GM19452 (cell line): ENCODE data around the gene KRT75.

ENCODE experiments used
- ATAC-seq: cut with Tn5 transposase; IDR thresholded peaks from one replicate; pipeline ENCODE4 v1.9.1; 2021; ENCODE audit not compliant: unreplicated experiment

KRT75 gene

DNA sequence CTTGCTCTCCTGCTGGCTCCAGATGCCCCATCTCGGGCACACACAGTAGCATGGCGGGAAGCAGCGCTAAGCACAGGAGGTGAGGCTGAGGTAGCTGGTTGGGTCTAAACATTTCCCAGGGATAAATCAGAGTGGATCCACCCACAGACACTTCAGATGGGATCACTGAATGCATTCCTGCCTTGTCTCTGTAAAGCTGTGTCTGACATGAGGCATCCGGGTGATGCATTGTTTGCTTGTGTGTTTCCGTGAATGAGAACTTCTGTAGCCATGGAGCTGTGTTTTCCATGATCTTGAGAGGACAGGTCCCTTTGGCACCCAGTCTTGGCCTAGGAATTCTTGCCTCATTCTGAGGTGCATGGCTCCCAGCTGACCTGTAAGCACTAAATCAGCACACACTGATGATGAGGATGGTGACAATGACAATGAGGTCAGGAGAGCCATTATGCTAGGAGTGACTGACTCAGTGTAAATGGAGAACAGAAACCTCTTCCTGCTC, 6.7 kb upstream of the KRT75 start:
- ATAC-seq: no peak

DNA sequence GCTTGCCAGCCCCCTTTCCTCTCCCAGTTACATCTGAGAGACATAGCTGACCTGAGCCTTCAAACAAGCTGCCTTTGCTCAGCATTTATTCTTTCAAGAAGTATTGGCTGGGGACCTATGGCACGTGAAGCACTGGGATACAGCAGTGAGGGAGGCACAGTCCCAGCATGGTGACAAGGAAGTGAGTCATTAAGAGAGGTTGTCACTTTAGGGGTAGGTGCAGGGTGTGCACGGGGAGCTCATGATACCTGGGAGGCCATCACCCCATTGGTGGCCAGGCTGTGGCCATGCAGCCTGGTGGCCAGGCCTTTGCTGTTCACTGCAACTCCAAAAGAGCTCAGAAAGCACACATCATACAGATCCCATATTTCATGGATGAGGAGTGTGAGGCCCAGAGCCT, 5.7 kb upstream of the KRT75 start:
- ATAC-seq: no peak

DNA sequence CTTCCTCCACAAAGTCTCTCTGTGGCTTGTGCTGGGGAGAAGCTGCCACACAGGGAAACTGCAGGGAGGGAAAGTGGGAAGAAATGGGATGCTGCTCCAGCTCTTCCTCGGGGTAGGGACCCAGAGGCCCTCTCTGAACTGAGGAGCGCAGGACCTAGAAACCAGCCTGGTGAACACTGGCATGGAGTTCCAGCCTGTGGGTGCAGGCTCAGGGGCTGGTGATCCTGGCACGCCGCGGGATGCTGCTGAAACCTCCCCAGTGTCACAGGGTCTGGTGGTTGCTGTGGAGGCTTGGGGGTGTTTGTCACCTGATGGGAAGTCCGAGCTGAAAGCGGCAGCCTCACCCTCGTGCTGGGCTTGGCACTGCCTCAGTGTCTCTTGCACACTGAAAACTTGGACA, 5.2 kb upstream of the KRT75 start:
- no peak for ATAC-seq

DNA sequence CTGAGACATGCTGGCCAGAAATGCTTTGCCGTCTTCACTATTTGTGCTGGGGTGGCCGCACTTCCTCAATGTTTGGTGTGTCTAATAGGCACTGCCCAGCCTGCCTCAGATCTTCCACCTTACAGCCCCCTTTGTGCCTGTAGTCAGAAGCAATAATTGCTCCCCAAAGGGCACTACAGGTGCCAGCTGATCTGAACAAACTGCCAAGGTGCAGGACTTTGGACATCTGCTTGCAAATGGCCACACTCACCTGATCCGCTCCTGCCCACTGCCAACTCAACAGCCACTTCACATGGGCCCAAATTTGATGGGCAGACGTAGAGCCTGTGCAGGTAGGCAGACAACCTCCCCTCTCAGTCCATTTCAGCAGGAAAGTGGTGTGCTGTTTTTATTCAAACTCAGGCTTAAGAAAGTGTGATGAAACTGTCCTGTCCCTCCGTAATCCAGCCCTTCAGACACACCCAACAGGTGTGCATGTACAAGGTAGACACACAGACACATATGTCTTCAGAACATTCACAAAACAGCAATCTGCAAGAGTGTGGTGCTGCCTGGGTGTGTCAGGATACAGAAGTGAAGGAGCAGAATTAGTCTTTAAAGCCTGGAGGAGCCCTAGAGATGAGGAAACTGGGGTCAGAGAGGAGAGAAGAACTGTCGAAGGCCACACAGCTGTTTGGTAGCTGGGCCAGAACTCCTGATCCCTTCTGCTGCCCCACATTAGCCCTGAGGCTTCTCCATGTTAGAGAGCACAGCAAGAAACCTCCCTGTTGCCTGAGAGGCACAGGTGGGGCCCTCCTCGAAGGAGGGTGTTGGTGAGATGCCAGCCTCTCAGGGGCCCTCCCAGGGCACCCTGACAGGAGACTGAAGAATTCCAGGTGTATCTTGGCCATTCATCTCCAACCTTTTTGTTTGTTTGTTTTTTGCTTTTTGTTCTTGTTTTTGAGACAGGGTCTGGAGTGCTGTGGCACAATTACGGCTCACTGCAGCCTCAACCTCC, 4.4 kb upstream of the KRT75 start:
- ATAC-seq: no peak

- no peak for ATAC-seq
Observed at GRCh38 chr12:52437508-52437907, 3.3 kb upstream of the KRT75 start.

DNA sequence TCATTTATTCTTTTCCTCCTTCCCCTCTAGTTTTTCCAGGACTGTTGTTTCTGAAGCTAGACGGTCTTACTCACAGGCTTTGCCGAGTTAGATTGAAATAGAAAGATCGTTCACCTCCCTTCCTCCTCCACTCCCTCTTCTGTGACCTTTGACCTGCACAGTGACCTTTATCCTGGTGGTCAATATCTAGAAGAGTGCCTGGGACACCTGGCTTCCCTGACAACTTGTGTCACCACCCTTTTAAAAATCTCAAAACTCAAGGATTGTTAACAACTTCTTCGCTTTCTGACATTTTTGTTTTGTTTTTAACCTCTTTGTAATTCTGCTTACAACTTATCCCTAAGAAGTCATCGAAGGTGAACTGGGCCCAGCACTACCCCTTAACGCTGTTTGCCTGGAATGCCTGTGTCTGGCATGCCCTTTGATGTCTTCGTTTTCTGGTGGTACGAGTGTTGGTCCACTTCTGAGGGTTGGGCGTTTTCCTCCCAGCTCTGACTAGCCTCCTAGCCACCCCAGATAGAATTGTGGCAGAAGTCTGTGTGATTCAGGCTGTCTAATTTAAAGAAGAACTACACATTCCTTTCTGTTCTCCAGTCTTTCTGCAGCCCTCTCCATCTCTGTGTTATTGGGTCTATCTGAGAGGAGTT, 2.8 kb upstream of the KRT75 start:
- no peak for ATAC-seq

DNA sequence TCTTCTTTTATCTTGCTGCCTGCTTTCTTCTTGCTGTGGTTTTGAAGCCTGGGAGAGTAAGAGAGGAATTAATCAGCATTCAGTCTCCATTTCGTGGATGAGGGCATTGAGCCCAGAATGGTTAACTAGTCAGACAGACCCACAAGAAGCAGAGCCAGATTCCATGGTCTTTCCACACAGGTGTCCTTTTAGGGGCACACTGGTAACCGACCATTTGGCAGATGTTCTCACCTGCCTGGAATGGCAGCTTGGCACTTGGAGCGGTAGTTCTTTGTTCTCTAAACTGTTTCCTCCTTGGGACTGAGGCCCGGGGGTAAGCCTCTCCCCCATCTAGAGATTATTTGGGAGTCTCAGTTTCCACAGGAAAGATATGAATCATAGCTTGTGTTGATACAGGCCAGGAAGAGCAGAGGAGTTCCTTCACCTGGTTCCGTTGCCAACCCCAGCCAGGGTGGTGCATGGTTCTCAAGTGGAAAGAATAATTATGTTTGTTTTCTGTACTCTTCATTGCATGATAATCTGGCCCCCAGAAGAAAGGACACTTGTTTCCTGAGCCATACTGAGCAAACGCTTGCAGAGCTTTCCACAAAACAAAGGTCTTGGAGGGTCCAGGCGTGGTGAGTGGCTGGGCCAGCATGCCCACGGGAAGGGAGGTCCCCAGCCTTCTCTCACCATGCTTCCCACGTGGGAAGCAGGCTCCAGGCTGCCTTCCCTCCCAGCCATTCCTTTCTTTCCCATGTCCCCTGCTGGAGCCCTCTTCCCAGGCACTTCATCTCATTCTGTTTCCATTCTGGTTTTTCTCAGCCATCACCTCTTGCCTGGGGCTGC, 2.0 kb upstream of the KRT75 start:
- no peak for ATAC-seq

DNA sequence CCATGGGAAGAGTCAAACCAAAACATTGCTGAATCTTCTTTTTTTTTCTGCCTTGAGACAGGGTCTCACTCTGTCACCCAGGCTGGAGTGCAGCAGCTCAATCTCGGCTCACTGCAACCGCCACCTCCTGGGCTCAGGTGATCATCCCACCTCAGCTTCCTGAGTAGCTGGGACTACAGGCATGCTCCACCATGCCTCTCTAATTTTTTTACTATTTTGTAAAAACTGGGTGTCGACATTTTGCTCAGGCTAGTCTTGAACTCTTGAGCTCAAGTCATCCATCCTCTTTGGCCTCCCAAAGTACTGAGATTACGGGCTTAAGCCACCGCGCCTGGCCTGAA, 1.5 kb upstream of the KRT75 start:
- no peak for ATAC-seq

- ATAC-seq: no peak
Observed at GRCh38 chr12:52434760-52435530, 774 bp upstream of the KRT75 start.

DNA sequence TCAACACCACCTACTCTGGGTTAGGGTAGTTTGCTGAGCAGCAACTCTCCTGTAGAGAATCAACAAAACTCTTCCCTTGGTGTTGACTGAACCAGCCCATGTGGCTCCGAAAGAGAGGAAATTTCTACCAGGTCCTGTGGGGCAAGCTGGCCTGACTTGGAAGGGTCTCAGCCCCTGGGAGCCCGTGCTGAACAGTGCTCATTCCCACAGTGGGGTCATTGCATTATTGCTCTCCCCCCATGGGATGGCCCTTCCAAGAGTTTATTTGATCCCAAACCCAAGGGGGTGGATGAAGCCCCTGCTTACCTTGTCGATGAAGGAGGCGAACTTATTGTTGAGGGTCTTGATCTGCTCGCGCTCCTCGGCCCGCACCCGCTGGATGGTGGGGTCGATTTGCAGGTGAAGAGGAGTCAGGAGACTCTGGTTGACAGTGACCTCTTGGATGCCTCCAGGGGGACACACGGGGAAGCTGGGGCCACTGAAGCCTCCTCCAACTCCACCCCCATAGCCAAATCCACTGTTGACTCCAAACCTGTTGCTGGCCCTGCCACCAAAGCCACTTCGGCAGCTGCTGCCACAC, 580 bp downstream of the KRT75 start:
- no peak for ATAC-seq

- no peak for ATAC-seq
Observed at GRCh38 chr12:52432559-52433207, 1.5 kb downstream of the KRT75 start.

- ATAC-seq: no peak
Observed at GRCh38 chr12:52428121-52428520, 6.0 kb downstream of the KRT75 start.

- no peak for ATAC-seq
Observed at GRCh38 chr12:52427083-52427482, 7.1 kb downstream of the KRT75 start.

DNA sequence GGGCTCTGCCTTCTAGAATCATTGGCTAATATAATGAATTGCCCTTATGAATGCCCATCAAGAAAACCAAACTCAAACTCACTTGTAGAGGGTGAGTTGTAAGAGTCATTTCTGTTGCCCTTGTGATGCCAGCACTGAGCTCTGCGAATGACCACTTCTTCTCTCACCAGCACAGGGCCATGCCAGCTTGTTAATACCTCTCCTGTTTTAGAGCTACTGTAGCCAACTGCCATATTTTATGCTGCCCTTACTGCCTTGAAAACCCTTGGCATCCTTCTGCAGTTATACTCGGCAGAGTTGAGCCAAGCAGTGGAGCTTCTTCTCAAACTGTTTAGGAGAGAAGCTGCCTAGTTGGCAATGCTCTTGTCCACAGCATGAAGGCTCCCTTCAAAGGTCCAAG, 8.1 kb downstream of the KRT75 start:
- ATAC-seq: no peak

DNA sequence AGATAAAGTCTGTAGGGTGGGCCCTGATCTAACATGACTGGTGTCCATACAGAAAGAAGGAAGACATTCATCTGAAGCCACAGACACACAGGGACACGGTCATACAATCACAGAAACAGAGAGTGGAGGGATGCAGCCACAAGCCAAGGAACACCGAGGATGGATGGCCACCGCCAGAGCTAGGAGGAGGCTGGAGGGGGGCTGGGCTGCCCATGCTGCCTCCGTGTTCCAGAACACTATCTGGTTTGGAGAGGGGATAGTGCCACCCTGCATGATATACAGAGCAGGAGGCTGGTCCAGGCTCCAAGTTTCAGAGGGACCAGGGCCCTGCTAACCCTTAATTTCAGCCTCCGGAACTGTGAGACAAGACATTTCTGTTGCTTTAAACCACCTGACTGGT, 8.7 kb downstream of the KRT75 start:
- ATAC-seq: no peak

DNA sequence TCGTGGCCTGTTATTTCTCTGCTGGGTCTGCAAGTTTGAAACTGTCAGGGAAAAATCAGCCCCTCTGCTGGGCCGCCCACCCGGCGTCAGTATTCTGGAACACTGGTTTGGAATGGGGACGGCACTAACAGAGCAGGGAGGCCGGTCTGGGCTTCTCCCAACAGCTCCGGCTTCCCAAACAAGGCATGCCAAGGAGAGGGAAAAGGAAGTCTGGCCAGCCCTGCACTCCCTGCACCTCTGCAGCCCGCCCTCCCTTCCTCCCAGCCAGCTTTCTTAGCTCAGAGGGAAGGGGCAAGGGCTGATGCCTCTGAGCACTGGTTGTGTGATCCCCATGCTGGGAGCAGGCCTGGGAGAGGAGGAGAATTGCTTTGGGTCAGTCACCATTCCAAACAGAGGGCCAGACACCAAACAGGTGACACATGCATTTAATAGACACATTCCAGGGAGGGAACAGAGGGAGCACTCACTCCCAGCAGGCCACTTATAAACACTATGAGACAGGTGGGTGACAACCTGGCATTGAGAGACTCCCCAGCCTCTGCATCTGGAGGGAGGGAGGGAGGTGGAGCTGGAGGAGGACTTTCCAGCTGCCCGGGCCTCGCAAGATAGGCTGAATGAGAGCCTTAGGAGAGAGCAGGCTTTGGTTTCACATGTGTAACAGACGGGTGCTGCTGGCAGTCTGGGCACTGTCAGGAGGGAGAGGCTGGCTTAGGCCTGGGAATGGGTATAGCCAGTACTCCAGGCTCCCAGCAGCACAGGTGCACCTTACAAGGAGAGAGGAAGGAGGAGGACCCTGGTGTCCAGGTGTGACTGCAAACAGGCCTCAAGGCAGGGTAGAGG, 10.3 kb downstream of the KRT75 start:
- ATAC-seq: no peak

GRCh38 chr12:52423035-52423434, 11.1 kb downstream of the KRT75 start:
- ATAC-seq: no peak

- ATAC-seq: no peak
Observed at GRCh38 chr12:52419656-52420055, 14.5 kb downstream of the KRT75 start.

DNA sequence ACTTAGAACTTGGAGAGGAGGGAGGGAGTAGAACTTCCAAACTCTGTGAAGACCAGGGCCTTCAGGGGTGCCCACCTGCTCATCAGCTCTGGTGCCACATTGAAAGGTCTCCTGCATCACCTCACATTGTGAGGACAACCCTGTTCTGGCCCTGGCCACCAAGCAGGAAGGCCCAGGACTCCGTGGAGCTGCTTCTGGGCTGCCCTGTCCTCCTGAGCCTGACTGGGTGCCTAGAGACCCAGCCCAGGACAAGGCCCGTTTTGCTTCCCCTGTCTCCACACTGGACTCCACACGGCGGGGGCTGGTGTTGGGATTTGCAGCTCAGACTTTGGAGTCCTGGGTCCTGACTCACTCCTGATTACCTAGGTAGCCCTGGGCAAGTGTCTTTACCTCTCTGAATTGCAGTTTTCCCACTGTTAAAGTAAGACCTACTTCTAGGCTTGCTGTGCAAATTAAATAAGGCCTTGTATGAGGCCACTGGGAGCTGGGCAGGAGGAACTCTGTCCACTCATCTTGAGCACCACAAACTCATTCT, 15.5 kb downstream of the KRT75 start:
- ATAC-seq: no peak
